HEK293T (cell line): ENCODE results near the gene NCLN.

Experiments used
- ARNT ChIP-seq: fragments of 450-650 bp; IDR thresholded peaks from 2 replicates; pipeline ENCODE4 v1.6.1; 2017; ENCODE audit warnings: mild to moderate bottlenecking
- ELF4 ChIP-seq: fragments of 450-650 bp; IDR thresholded peaks from 2 replicates; pipeline ENCODE4 v1.6.1; 2017; ENCODE audit warnings: antibody characterized with exemption
- FOXA1 ChIP-seq: fragments of 450-650 bp; IDR thresholded peaks from 2 replicates; pipeline ENCODE4 v1.6.1; 2016; ENCODE audit warnings: mild to moderate bottlenecking
- FOXM1 ChIP-seq: fragments of 450-650 bp; IDR thresholded peaks from 2 replicates; pipeline ENCODE4 v1.6.1; 2017; ENCODE audit warnings: mild to moderate bottlenecking, borderline replicate concordance
- HDGF ChIP-seq: fragments of 450-650 bp; IDR thresholded peaks from 2 replicates; pipeline ENCODE4 v1.6.1; 2017; ENCODE audit warnings: antibody characterized with exemption, borderline replicate concordance
- SP1 ChIP-seq: fragments of 450-650 bp; IDR thresholded peaks from 2 replicates; pipeline ENCODE4 v1.6.1; 2017
- SUZ12 ChIP-seq: fragments of 450-650 bp; IDR thresholded peaks from 2 replicates; pipeline ENCODE4 v1.6.1; 2016; ENCODE audit warnings: mild to moderate bottlenecking
- TF ChIP-seq, protein P1 (sequence below): fragments of 450-650 bp; IDR thresholded peaks from 2 replicates; pipeline ENCODE4 v1.6.1; 2016

DNA sequence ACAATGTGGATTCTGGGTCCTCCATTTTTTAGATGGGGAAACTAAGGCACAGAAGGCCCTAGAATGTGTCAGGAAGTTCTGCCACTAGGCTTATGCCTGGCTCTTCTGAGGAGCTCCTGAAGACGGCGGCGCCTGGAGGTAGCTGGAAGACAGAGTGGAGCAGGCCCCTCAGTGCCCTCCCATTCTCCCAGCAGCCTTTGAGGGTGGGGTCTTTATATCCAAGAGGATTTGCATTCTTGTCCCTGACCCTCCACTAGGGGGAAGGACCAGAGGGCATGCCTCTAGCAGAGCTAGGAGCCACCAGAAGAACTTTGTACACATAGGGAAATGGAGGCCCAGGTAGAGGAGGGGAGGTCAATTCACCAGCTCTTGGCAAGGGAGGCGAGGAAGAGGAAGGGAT is 48.1 kb downstream of the NCLN start:
- TF ChIP-seq, protein P1, sequence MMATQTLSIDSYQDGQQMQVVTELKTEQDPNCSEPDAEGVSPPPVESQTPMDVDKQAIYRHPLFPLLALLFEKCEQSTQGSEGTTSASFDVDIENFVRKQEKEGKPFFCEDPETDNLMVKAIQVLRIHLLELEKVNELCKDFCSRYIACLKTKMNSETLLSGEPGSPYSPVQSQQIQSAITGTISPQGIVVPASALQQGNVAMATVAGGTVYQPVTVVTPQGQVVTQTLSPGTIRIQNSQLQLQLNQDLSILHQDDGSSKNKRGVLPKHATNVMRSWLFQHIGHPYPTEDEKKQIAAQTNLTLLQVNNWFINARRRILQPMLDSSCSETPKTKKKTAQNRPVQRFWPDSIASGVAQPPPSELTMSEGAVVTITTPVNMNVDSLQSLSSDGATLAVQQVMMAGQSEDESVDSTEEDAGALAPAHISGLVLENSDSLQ = no peak
- TF ChIP-seq SP1 (no peak), ARNT (no peak), FOXM1 (no peak), SUZ12 (no peak), FOXA1 (no peak), HDGF (no peak), ELF4 (no peak)
